GM18507 (cell line): ENCODE measurements around the gene TECTA.
"Not testable (repeated sequence)": the region's sequence is repeated elsewhere in the genome, so short reads cannot be mapped to it uniquely, and the experiment has no call there.

Experiments
- DNase-seq: peaks from one replicate; pipeline ENCODE4 v3.0.0; 2011; ENCODE audit warnings: low read depth; ENCODE audit not compliant: insufficient read length; ENCODE audit errors: extremely low spot score
- FAIRE-seq: peaks from 2 replicates; lab custom pipeline; 2011; peaks lifted over from hg19 to GRCh38; lab: Jason Lieb, UNC

The TECTA gene

GRCh38 chr11:121086866-121087265 is 14.2 kb upstream of the TECTA start:
- FAIRE-seq (no peak), DNase-seq (no peak)

DNA sequence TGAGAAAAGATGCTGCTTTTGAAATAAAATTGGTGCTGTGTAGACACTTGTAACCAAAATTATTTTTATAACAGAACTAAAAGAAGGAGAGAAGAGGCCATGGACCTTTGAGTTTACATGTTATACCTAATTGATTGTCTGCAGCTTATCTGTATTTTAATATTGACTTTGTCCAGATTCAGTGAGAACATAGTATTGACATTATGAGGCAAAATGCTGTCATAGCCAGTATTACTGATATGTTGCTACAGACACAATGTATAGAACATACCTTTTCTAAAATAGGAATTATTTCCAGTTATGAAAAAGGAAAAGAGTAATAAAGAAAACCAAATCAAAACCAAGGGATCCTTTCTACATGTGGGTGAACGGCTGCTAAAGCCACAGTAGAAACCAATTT is 11.5 kb upstream of the TECTA start:
- DNase-seq, result no peak
- no peak for FAIRE-seq

- FAIRE-seq (no peak), DNase-seq (no peak)
These were observed 10.8 kb upstream of the TECTA start for GRCh38 chr11:121090145-121090721.

GRCh38 chr11:121091492-121092152 is 9.4 kb upstream of the TECTA start:
- DNase-seq, result no peak
- FAIRE-seq, result no peak

DNA sequence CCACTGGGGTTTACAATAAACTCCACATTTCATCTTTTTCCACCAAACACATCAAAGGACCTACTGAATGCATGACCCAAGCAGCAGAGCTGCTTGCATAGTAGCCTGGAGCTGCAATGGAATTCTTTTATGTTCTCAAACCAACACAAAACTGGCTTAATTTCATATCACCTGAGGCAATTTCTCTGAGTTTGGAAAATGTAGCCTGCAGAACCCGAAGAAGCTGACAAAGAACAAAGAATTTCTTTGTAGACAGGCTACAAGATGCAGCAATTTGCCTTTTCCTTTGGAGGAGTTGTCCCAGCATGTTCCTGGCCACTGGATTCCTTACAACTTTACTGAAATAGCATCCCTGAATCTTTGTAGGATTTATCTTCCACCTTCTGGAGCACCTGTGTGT is 5.5 kb upstream of the TECTA start:
- FAIRE-seq (no peak), DNase-seq (no peak)

GRCh38 chr11:121099364-121099763 is 1.7 kb upstream of the TECTA start:
- DNase-seq, result no peak
- no peak for FAIRE-seq

DNA sequence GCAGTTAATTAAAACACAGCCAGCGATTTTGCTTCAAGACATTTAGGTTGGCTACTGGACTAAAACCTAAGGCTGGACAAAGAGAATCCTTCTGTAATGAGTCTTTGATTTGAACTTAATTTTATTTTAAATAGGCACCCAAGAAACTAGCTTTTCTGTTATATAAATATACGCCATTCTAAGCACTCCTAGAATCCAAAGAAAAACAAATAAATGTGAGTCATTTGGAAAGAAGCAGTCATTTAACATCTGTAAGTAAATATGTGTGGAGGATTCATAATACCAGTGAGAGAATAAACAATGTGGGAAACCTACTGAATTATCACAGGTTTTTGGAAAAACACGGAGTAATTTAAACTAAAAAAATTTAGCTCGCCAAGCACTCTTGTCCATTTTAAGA is 1.2 kb upstream of the TECTA start:
- FAIRE-seq, result no peak
- DNase-seq, result no peak

GRCh38 chr11:121104312-121104762 is 3.3 kb downstream of the TECTA start:
- no peak for FAIRE-seq
- no peak for DNase-seq

DNA sequence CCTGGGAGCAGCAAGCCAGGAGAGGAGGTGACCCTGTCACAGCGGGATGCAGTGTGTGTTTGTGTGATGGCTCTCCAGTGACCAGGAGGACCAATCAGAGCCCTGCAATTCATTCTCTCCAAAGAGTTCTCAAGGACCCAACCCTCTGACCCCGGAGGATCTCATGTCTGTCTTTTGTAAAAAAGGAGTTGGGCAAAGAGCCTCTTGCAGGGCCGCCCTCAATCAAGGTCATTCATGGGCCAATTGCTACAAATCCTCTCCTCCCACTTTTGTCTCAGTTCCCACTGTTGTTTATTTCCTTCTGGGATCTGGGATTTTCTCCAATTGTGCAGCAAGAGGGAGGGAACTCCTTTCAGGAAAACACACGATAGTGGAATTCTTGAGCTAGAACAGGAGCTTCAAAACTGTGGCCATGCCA is 4.0 kb downstream of the TECTA start:
- FAIRE-seq (no peak), DNase-seq (no peak)

DNA sequence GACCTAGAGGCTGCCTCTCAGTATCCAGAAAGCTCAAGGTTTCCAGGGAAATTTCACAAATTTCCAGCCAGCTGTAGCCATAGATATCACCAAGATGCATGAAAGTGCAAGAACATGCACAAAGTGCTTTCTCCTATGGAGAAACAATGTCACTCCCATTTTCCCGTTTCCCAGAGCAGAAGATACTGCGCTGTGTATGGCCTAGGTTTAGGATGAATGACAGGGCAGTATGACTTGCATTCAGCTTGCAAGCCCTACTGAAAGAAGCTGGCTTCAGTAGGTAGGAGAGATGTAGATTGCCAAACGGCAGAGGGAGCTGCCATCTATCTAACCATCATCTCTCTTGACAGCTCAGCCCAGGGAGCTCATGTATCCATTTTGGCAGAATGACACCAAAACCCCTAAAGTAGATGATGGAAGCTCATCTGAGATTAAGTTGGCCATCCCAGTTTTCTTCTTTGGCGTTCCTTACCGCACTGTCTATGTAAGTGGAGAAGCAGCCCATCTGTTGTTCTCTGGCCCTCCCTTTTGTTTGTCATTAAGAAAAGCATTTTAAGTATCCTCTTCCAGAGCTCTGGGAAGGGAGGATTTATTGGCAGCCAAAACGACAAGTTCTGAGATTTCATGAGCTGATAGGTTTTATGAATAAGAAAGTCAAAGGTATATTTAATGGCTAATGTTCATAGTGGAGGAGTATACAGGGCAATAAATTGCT is 4.6 kb downstream of the TECTA start:
- no peak for FAIRE-seq
- DNase-seq, result no peak

DNA sequence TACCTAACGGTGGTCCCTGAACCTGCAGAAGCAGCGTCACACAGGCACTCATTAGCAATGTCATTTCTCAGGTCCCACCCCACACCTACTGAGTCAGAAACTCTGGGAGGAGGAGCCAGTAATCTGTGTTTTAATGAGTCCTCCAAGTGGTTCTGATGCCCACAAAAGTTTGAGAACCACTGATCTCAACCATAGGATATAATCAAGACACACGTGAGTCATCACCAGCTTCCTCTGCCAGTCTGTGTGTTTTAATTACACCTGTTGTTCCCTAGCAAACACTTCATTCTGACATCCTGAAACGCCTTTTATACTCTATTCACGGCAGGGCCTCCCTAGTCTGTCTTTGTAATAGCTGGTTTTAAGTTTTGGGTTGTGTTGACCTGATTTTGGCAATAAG is 5.8 kb downstream of the TECTA start:
- FAIRE-seq (no peak), DNase-seq (no peak)

DNA sequence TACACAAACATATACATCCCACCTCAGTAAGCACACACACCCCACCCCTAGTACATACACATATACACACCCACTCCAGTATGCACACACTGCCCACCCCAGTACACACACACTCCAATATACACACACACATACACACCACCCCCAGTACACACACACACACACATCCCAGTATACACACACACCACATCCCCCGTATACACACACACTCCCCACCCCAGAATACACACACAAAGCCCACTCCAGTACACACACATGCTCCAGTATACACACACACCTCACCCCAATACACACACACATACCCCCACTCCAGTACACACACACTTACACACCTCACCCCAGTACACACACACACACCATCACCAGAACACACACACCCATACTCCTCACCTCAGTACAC is 7.4 kb downstream of the TECTA start:
- FAIRE-seq (no peak), DNase-seq (no peak)

DNA sequence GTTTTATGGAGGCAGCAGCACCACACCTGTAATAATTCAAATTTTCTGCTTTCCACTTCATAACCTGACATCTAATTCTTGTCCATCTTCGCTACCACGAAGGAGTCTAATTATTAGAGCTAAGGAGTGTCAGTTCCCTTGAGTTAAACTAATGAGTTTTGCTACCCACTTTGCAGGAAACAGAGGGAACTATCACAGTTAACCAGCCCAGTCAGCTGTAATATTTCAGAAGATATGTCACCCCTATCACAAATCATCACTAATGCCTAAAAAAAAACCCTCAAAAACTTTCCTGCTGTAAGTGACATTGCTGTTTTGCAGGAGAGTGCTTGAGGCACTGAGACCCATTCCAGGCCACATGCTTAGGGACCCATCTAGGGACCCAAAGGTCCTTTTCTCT is 8.4 kb downstream of the TECTA start:
- DNase-seq, result no peak
- FAIRE-seq, result no peak

DNA sequence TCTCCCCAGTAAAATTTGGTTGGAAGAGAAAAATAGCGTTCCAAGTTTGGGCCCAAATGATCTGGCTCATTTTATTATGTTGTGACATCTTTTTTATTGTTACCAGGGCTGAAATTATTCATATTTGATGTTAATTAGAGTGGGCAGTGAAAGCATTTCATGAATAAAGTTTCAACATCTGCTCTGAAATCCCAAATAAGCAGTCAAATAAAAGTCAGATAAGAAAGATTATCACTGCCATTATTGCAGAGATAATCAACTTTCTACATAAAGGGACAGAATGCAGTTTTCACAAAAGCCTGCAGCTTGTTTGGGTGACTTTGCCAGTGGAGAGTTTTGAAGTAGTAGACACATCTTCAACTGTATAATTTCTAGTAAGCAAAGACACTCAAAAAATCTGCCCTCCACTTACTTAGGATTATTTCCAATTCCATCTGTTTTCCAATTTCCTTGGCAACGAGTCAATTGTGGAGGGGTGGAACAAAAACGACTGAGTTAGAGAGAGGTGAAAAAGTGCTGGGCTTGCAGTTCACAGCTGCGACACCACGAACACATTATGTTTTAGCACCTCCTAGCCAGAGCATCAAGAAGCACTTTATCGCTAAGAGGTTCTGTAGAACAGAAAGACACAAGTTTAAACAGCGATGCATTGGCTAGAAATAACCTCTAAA is 9.0 kb downstream of the TECTA start:
- FAIRE-seq (no peak), DNase-seq (no peak)

DNA sequence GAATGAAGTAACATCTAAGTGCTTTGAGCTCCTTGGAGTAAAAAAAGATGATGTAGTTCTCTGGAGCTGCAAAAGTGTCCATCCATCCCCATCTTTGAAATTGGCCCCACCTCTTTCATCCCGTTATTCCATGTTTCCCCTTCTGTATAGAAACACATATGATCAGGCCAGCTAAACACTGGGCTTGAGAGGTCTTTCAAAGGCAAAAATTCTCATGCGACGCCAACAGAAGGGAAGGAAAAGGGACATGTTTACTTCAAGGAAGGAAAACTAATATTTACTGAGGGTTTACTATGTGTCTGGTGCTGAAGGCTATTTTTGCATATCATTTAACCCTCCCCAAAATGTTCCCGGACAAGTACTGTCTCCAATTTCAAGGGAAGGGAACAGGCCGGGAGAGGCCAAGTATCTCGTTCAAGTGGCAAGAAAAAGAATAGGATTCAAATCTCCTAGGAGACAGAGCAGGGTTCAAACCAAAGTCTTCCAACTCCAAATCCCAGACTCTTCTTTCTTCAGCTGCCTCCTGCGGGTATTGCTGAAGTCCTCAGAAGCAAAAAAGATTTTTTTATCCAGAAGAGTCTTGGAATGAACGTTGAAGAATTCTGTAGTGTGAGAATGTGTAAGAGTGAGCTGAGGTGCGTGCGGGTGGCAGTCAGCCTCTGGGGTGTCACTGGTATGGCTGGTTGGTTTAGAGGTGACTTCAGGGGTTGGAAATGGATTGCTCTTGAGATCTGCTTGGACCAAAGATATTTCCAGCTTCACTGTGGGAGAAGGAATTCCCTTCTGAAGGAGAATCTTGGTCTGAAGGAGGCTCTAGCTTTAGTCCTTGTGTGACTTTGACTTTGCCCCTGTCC is 10.1 kb downstream of the TECTA start:
- DNase-seq, result no peak

DNA sequence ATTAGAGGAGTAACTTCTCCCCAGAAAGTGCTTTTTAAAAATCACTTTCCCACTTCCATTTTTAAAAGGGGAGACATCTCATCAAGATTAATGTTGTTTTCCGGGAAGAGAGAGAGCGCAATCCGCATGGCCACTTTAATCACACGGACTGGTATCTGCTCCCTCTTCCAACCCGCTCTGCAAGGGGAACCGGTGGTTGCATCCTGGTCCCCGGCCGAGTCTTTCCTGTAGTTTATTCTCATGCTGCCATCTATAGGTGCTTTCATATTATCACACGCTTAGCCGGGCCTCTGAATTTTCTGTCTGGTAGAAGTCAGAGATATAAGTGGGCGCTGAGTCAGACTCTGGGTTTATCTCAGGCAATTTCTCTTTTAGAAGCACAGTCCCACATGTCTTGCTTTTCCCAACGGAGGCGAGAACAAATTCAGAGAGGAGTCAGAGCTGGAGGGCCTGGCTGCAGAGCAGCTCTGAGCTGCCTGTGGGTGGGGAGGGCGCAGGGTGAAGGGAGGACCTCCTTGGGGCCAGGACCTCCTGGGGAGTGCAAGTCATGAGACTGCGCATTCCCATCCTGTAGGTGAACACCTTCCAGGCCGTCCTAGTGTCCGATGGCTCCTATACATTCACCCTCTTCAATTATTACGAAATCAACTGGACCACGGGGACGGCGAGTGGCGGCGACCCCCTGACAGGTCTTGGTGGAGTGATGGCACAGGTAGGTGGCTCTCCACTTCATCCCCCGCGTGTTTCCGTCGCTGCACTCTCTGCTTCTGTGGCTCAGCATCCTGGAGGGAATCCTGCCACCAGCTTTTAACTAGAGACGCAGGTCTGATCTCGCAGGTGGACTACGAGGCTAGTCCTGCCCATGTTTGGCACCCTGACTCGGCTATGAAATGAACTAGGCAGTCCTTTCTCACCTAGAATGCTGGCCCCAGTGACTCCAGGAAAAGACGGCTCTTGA is 11.7 kb downstream of the TECTA start:
- DNase-seq, result peak; percentile 25
- peak; percentile 70 for FAIRE-seq

More for the DNA sequence above, 10.1 kb downstream of the TECTA start:
- no peak for FAIRE-seq

DNA sequence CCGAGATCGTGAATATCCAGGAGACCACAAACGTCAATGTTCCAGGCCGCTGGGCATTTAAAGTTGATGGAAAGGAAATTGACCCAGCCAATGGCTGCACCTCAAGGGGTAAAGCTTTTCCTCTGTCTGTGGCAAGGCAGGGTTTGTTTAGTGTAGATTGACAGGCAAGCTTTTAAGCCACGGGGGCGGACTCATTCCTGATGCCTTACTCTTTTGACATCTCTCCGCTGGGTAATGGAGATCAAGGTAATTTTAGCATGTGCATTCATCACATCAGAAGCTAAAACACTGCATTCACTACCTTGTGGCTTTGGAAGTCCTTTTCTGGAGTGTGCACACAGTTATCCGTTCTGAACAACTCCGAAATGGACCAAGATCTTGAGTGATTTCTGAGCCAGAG is 12.6 kb downstream of the TECTA start:
- FAIRE-seq (no peak), DNase-seq (no peak)

GRCh38 chr11:121115024-121115423 is 14.0 kb downstream of the TECTA start:
- FAIRE-seq, DNase-seq: not testable (repeated sequence)
